Astrocyte (in vitro differentiated cells and primary cell): ENCODE data around the gene VPREB3. TPM values are rescaled to one million over a fixed set of nuclear protein-coding genes. Genes with fewer than 3 reads are reported as not detected.
"Not testable (repeated sequence)": the region's sequence is repeated elsewhere in the genome, so short reads cannot be mapped to it uniquely, and the experiment has no call there.

Experiments used
- DNase-seq: peaks from one replicate; pipeline ENCODE4 v3.0.0-alpha.2; 2010; ENCODE audit warnings: low read depth
- FAIRE-seq: peaks from 2 replicates; lab custom pipeline; 2011; peaks lifted over from hg19 to GRCh38; lab: Jason Lieb, UNC
- H2AFZ ChIP-seq: 2 replicates; pipeline ENCODE4 v1.6.0; 2012; ENCODE audit warnings: low read depth, low read length, inconsistent platforms
- H3K27ac ChIP-seq: 2 replicates; pipeline ENCODE4 v1.5.1; 2011; ENCODE audit warnings: low read depth, low read length, inconsistent platforms
- H3K27me3 ChIP-seq: 2 replicates; pipeline ENCODE4 v1.6.0; 2011; ENCODE audit warnings: low read length, inconsistent platforms; ENCODE audit not compliant: insufficient read depth
- H3K36me3 ChIP-seq: 2 replicates; pipeline ENCODE4 v1.5.1; 2011; ENCODE audit warnings: low read length, inconsistent platforms; ENCODE audit not compliant: insufficient read depth
- H3K4me1 ChIP-seq: 2 replicates; pipeline ENCODE4 v1.5.1; 2011; ENCODE audit warnings: low read length, inconsistent platforms; ENCODE audit not compliant: insufficient read depth
- H3K4me2 ChIP-seq: 2 replicates; pipeline ENCODE4 v1.6.0; 2012; ENCODE audit warnings: low read length, inconsistent platforms
- H3K4me3 ChIP-seq: 2 replicates; pipeline ENCODE4 v1.5.1; 2011; ENCODE audit warnings: low read depth, mild to moderate bottlenecking, low read length, inconsistent platforms; ENCODE audit not compliant: insufficient read depth
- H3K79me2 ChIP-seq: 2 replicates; pipeline ENCODE4 v1.6.0; 2012; ENCODE audit warnings: mild to moderate bottlenecking, low read length, inconsistent platforms; ENCODE audit not compliant: insufficient read depth
- H3K9ac ChIP-seq: 2 replicates; pipeline ENCODE4 v1.6.0; 2012; ENCODE audit warnings: mild to moderate bottlenecking, low read length, inconsistent platforms
- H3K9me3 ChIP-seq: 2 replicates; pipeline ENCODE4 v1.5.1; 2012; ENCODE audit warnings: low read depth, mild to moderate bottlenecking, low read length, inconsistent platforms; ENCODE audit not compliant: insufficient read depth
- H4K20me1 ChIP-seq: 2 replicates; pipeline ENCODE4 v1.6.0; 2012; ENCODE audit warnings: low read length, inconsistent platforms; ENCODE audit not compliant: insufficient read depth
- H3K27ac Mint-ChIP-seq: one replicate; pipeline ENCODE4 v1.8.0; 2021; ENCODE audit warnings: mild to moderate bottlenecking, mixed read lengths; ENCODE audit not compliant: unreplicated experiment
- H3K27me3 Mint-ChIP-seq: one replicate; pipeline ENCODE4 v1.8.0; 2021; ENCODE audit warnings: low read depth, mixed read lengths; ENCODE audit not compliant: unreplicated experiment
- H3K36me3 Mint-ChIP-seq: one replicate; pipeline ENCODE4 v1.8.0; 2021; ENCODE audit warnings: low read depth, mixed read lengths; ENCODE audit not compliant: unreplicated experiment
- H3K4me1 Mint-ChIP-seq: one replicate; pipeline ENCODE4 v1.8.0; 2021; ENCODE audit warnings: low read depth, mixed read lengths; ENCODE audit not compliant: unreplicated experiment
- H3K4me3 Mint-ChIP-seq: one replicate; pipeline ENCODE4 v1.8.0; 2021; ENCODE audit warnings: mild to moderate bottlenecking, moderate library complexity, mixed read lengths; ENCODE audit not compliant: unreplicated experiment
- H3K9me3 Mint-ChIP-seq: one replicate; pipeline ENCODE4 v1.8.0; 2021; ENCODE audit warnings: mild to moderate bottlenecking, mixed read lengths; ENCODE audit not compliant: unreplicated experiment
- CTCF ChIP-seq: IDR thresholded peaks from 2 replicates; pipeline ENCODE4 v1.5.1; 2011; ENCODE audit warnings: low read depth, mild to moderate bottlenecking, inconsistent platforms, low read length, moderate library complexity; ENCODE audit not compliant: insufficient read depth
- EZH2 ChIP-seq: IDR thresholded peaks from 2 replicates; pipeline ENCODE4 v1.6.1; 2012; ENCODE audit warnings: mild to moderate bottlenecking, low read length, inconsistent platforms; ENCODE audit not compliant: insufficient read depth
- total RNA-seq: library from RNA; stranded (reverse); gene quantifications from 2 replicates; pipeline ENCODE4 v1.2.1, GENCODE V29; 2021

The VPREB3 gene
- total RNA-seq, 1 donor from 2014 or later: 0.50 TPM

GRCh38 chr22:23737696-23738095 lies 16.5 kb downstream of the VPREB3 start:
- Mint-ChIP-seq H3K4me1 (peaks cover 9% of the 10 kb centered on the region), H3K36me3 (peaks cover 8% of the 10 kb centered on the region), H3K4me3 (no peak overlapping the region), H3K27me3 (peaks cover 1% of the 10 kb centered on the region), H3K9me3 (no peaks in the 10 kb centered on the region), H3K27ac (no peak overlapping the region)
- H4K20me1 ChIP-seq: peaks cover 4% of the 10 kb centered on the region
- H3K4me1 ChIP-seq: no peaks in the 10 kb centered on the region
- no peak overlapping the region for H3K9ac ChIP-seq
- H3K4me2 ChIP-seq: no peak overlapping the region
- no peak overlapping the region for H3K4me3 ChIP-seq
- H3K27ac ChIP-seq: no peak overlapping the region
- no peaks in the 10 kb centered on the region for H3K9me3 ChIP-seq
- TF ChIP-seq CTCF: no peak
- no peak for TF ChIP-seq EZH2
- H3K79me2 ChIP-seq: no peaks in the 10 kb centered on the region
- H3K36me3 ChIP-seq: peaks cover 2% of the 10 kb centered on the region
- no peak overlapping the region for H2AFZ ChIP-seq
- FAIRE-seq (no peak), DNase-seq (no peak)
- H3K27me3 ChIP-seq: no peaks in the 10 kb centered on the region

- not testable (repeated sequence) for H4K20me1 ChIP-seq, H3K4me3 Mint-ChIP-seq, H3K4me3 ChIP-seq, H3K36me3 ChIP-seq, H3K4me1 ChIP-seq, H3K27ac Mint-ChIP-seq, H3K4me2 ChIP-seq, DNase-seq, H3K27me3 Mint-ChIP-seq, H3K27me3 ChIP-seq, FAIRE-seq, H3K79me2 ChIP-seq, H2AFZ ChIP-seq, H3K9me3 Mint-ChIP-seq, H3K27ac ChIP-seq, H3K9me3 ChIP-seq, H3K4me1 Mint-ChIP-seq, H3K9ac ChIP-seq, H3K36me3 Mint-ChIP-seq
These were observed 26.1 kb downstream of the VPREB3 start for GRCh38 chr22:23728108-23728507.

- Histone ChIP-seq H3K4me2 (no peak overlapping the region), H3K79me2 (no peaks in the 10 kb centered on the region), H3K4me1 (no peaks in the 10 kb centered on the region), H3K4me3 (no peak overlapping the region), H3K9me3 (no peaks in the 10 kb centered on the region), H4K20me1 (no peaks in the 10 kb centered on the region), H3K9ac (no peak overlapping the region), H3K27ac (no peak overlapping the region), H2AFZ (no peak overlapping the region), H3K27me3 (no peaks in the 10 kb centered on the region), H3K36me3 (no peaks in the 10 kb centered on the region)
- no peak for DNase-seq
- Mint-ChIP-seq H3K27me3 (peaks cover 5% of the 10 kb centered on the region), H3K27ac (no peak overlapping the region), H3K36me3 (no peaks in the 10 kb centered on the region), H3K4me3 (no peak overlapping the region), H3K4me1 (no peaks in the 10 kb centered on the region), H3K9me3 (peaks cover 3% of the 10 kb centered on the region)
- TF ChIP-seq CTCF (no peak), EZH2 (no peak)
- FAIRE-seq: no peak
These were observed 31.5 kb downstream of the VPREB3 start for GRCh38 chr22:23722724-23723123.
